DMS 273 (cell line): ENCODE measurements around the gene LONRF2.
"Not testable (repeated sequence)": the region's sequence is repeated elsewhere in the genome, so short reads cannot be mapped to it uniquely, and the experiment has no call there.

Source experiments
- DNase-seq: peaks from one replicate; lab custom pipeline; 2025; ENCODE audit not compliant: unreplicated experiment; lab: John Stamatoyannopoulos, UW

The LONRF2 gene

GRCh38 chr2:100256416-100256815 lies 65.9 kb downstream of the LONRF2 start:
- no peak for DNase-seq

GRCh38 chr2:100254646-100255210 lies 67.6 kb downstream of the LONRF2 start:
- no peak for DNase-seq

GRCh38 chr2:100253786-100254185 lies 68.5 kb downstream of the LONRF2 start:
- no peak for DNase-seq

- DNase-seq, result peak; percentile 69
Observed at GRCh38 chr2:100252811-100253698, 69.2 kb downstream of the LONRF2 start.

GRCh38 chr2:100250645-100251044 lies 71.7 kb downstream of the LONRF2 start:
- DNase-seq, result no peak

GRCh38 chr2:100248971-100249370 lies 73.3 kb downstream of the LONRF2 start:
- DNase-seq, result peak; percentile 9

- not testable (repeated sequence) for DNase-seq
Observed at GRCh38 chr2:100248556-100248955, 73.7 kb downstream of the LONRF2 start.

GRCh38 chr2:100248044-100248330 lies 74.3 kb downstream of the LONRF2 start:
- DNase-seq, result no peak

GRCh38 chr2:100247256-100248043 lies 74.9 kb downstream of the LONRF2 start:
- no peak for DNase-seq

GRCh38 chr2:100246163-100247145 lies 75.8 kb downstream of the LONRF2 start:
- peak; percentile 67 for DNase-seq

GRCh38 chr2:100245681-100246080 lies 76.6 kb downstream of the LONRF2 start:
- DNase-seq, result no peak

GRCh38 chr2:100244881-100245605 lies 77.3 kb downstream of the LONRF2 start:
- no peak for DNase-seq

- DNase-seq, result no peak
Observed at GRCh38 chr2:100243631-100244030, 78.7 kb downstream of the LONRF2 start.

GRCh38 chr2:100242891-100243619 lies 79.2 kb downstream of the LONRF2 start:
- peak; percentile 82 for DNase-seq

GRCh38 chr2:100242476-100242875 lies 79.8 kb downstream of the LONRF2 start:
- DNase-seq, result no peak

GRCh38 chr2:100241236-100241635 lies 81.1 kb downstream of the LONRF2 start:
- DNase-seq, result no peak

- DNase-seq, result no peak
Observed at GRCh38 chr2:100240386-100240785, 81.9 kb downstream of the LONRF2 start.

GRCh38 chr2:100239486-100240210 lies 82.7 kb downstream of the LONRF2 start:
- no peak for DNase-seq

- DNase-seq, result no peak
Observed at GRCh38 chr2:100238471-100238870, 83.8 kb downstream of the LONRF2 start.
